Dermis lymphatic vessel endothelial cell (primary cell): Measurements from ENCODE around the gene SYNGR4. TPM values are rescaled to one million over a fixed set of nuclear protein-coding genes. Genes with fewer than 3 reads are reported as not detected.

Source experiments
- total RNA-seq: library from RNA; depleted of rRNA; stranded (reverse); fragments of >200 nt; gene quantifications from 2 replicates; pipeline ENCODE4 v1.2.1, GENCODE V29; 2014

SYNGR4 gene
- total RNA-seq = not detected in 2 replicates

GRCh38 chr19:48363810-48364597 lies at the start of gene SYNGR4, which contains the start of gene TMEM143:
SYNGR4 (plus strand) TSS chr19:48364367; CDS start chr19:48365843, 1,476 bp downstream.
TMEM143 (minus strand) TSS chr19:48363940; CDS start chr19:48363920, 20 bp downstream.

DNA sequence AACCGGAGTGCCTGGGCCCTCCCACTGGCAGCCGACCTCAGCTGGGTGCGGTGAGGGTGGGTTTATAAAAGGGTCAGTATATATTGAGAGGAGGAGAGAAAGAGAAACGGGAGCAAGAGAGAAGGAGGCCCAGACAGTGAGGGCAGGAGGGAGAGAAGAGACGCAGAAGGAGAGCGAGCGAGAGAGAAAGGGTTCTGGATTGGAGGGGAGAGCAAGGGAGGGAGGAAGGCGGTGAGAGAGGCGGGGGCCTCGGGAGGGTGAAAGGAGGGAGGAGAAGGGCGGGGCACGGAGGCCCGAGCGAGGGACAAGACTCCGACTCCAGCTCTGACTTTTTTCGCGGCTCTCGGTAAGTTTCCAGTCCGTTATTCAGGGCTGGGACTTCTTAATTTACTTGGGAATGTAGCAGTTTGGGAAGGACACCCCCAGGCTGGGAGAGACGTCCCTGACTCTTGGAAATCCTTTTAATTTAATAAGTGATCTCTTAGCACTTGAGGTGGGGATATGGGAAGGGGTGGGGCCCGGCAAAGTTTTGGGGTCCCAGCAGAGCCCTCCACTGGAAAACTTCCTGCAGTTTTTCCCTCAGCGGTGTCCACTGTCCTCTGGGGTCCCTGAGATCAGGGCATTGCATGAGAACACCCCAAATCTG lies 38.8 kb upstream of the SYNGR4 start, which contains the start of gene EMP3:
Gene EMP3, plus strand, starts transcription at position 288 of the 646 bp plus-strand sequence. CDS start 1,293 bp downstream, outside the sequence.

GRCh38 chr19:48391100-48392005 lies 27.2 kb downstream of the SYNGR4 start, which contains the start of gene KDELR1:
KDELR1 (minus strand) TSS chr19:48391551; CDS start chr19:48391358, 193 bp downstream.

DNA sequence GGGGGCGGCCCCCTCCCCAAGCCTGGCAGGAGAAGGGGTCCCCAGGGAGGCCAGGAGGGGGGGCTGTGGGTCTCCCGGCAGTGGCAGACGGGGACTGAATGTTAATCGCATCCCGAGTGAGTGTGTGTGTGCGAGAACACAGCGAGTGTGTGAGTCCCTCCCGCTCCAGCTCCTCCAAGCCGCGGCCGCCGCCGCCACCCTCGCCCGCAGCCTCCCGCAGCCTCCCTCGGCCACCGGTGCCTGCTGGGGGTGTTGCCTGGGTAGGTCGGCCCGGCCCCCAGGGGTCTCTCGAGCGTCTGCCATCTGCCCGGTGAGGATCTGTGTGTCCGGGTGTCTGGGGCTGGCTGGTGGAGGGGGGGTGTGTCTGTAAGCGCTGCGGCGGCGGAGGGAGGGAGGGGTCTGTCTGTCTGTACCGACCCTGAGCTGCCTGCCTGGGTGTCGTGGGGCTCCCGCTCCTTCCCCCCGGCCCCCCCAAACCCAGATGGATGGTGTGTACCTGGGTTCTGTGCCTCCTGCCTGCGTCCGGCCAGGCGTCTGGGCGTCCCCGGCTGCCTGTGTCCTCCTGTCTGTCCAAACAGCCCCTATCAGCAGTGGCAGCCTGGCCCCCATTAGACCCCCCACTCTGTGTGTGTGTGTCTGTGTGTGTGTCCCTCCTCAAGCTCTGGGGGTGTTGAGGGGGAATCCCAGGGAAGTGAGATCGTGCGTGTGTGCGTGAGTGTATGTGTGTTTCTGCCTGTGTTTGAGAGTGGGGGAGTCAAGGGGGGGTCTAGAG lies 29.6 kb downstream of the SYNGR4 start, which contains the start of gene GRIN2D:
Gene GRIN2D, plus strand, starts transcription at position 110 of the 772 bp plus-strand sequence. CDS start 4,725 bp downstream, outside the sequence.

Other genes starting within 250 kb of the SYNGR4 start
- 17.9 and 18.7 TPM in 2 replicates for gene LIG1, start 194.0 kb upstream of the SYNGR4 start, total RNA-seq
- 2.3 and 2.9 TPM in 2 replicates for gene ZSWIM9, start 193.7 kb upstream of the SYNGR4 start, total RNA-seq
- 62.0 and 103 TPM in 2 replicates for gene CARD8, start 108.5 kb upstream of the SYNGR4 start, total RNA-seq
- 0.26 and 0.76 TPM in 2 replicates for gene ZNF114, start 94.3 kb upstream of the SYNGR4 start, total RNA-seq
- 0.60 and 6.3 TPM in 2 replicates for gene EMP3, start 38.8 kb upstream of the SYNGR4 start, total RNA-seq
- 1.7 and 2.7 TPM in 2 replicates for gene TMEM143, start 427 bp upstream of the SYNGR4 start, total RNA-seq
- gene KDELR1, start 27.2 kb downstream of the SYNGR4 start, total RNA-seq = 34.7 and 35.4 TPM in 2 replicates
- 0.26 and 0.33 TPM in 2 replicates for gene GRIN2D, start 29.3 kb downstream of the SYNGR4 start, total RNA-seq
- gene GRWD1, start 81.6 kb downstream of the SYNGR4 start, total RNA-seq = 14.7 and 24.4 TPM in 2 replicates
- gene KCNJ14, start 91.2 kb downstream of the SYNGR4 start, total RNA-seq = 0.11 and 0.26 TPM in 2 replicates
- gene CYTH2, start 105.0 kb downstream of the SYNGR4 start, total RNA-seq = 54.6 and 64.6 TPM in 2 replicates
- under 0.01 TPM in 1 of 2 replicates, not detected in the other for gene LMTK3, start 147.5 kb downstream of the SYNGR4 start, total RNA-seq
- gene SULT2B1, start 187.8 kb downstream of the SYNGR4 start, total RNA-seq = 0.11 TPM in 1 of 2 replicates, not detected in the other
- gene SPACA4, start 242.4 kb downstream of the SYNGR4 start, total RNA-seq = not detected in 2 replicates